B cell (primary cell): ENCODE results near the gene THSD7A. TPM values are rescaled to one million over a fixed set of nuclear protein-coding genes. Genes with fewer than 3 reads are reported as not detected.

ENCODE experiments used
- ATAC-seq: fragments of 200-7000 bp; cut with Tn5 transposase; one replicate; pipeline ENCODE4 v1.10.0; 2021; ENCODE audit warnings: low read depth, mild to moderate bottlenecking, moderate number of reproducible peaks, moderate library complexity
- CTCF ChIA-PET: fragments of 350-600 bp; sonication (Branson Sonifier 250); formaldehyde crosslinking; loops from one replicate; lab custom pipeline; 2021; ENCODE audit warnings: antibody characterized with exemption, inconsistent platforms; lab: Charles Lee
- POLR2A ChIA-PET: fragments of 350-600 bp; sonication (Branson Sonifier 250); formaldehyde crosslinking; loops from one replicate; lab custom pipeline; 2021; ENCODE audit warnings: antibody characterized with exemption; lab: Charles Lee
- DNase-seq: peaks from one replicate; pipeline ENCODE4 v3.0.0; 2013
- H2AFZ ChIP-seq: 2 replicates; pipeline ENCODE4 v1.6.1; 2012; ENCODE audit warnings: mild to moderate bottlenecking, low read depth, low read length; ENCODE audit not compliant: insufficient read depth, poor library complexity, severe bottlenecking
- H3K27ac ChIP-seq, 2 donors: 1 replicate in 1 of 2; 2 replicates in 1 of 2; pipeline ENCODE4 v1.5.1; 2012 to 2013; ENCODE audit warnings: low read length in 2 of 2, mild to moderate bottlenecking in 2 of 2, moderate library complexity in 1 of 2
- H3K27me3 ChIP-seq, 4 experiments: fragments of 200-600 bp in 1 of 4; sonication (generic) in 1 of 4; replicated peaks in 1 of 4; 1 replicate in 2 of 4; 2 replicates in 2 of 4; pipeline versions ENCODE4 v1.6.1 to v1.7.0; 2013 to 2016; ENCODE audit warnings: low read length in 3 of 4, mild to moderate bottlenecking in 2 of 4, mixed read lengths in 1 of 4, moderate library complexity in 1 of 4; ENCODE audit not compliant: insufficient read depth in 4 of 4, control insufficient read depth in 3 of 4; ENCODE audit errors: control extremely low read depth in 1 of 4
- H3K36me3 ChIP-seq, 2 experiments: replicated peaks in 1 of 2; 1 replicate in 1 of 2; 2 replicates in 1 of 2; pipeline versions ENCODE4 v1.6.1 to v1.7.1; 2013; ENCODE audit warnings: low read length in 1 of 2; ENCODE audit not compliant: insufficient read depth in 2 of 2, control insufficient read depth in 1 of 2; ENCODE audit errors: control extremely low read depth in 1 of 2, extremely low read depth in 1 of 2
- H3K4me1 ChIP-seq, 2 donors: fragments of 200-600 bp in 1 of 2; sonication (generic) in 1 of 2; 1 replicate in 1 of 2; 2 replicates in 1 of 2; pipeline versions ENCODE4 v1.5.1 to v1.6.1; 2013 to 2017; ENCODE audit warnings: low read length in 2 of 2; ENCODE audit not compliant: control insufficient read depth in 2 of 2, insufficient read depth in 2 of 2
- H3K4me2 ChIP-seq: replicated peaks from 2 replicates; pipeline ENCODE3; 2012; ENCODE audit warnings: mild to moderate bottlenecking, low read depth, low read length; ENCODE audit not compliant: poor library complexity, severe bottlenecking
- H3K4me3 ChIP-seq, 5 experiments: fragments of 200-600 bp in 1 of 5; sonication (generic) in 1 of 5; 1 replicate in 3 of 5; 2 replicates in 2 of 5; pipeline versions ENCODE4 v1.5.1 to v1.7.0; 2011 to 2016; ENCODE audit warnings: low read length in 4 of 5, mild to moderate bottlenecking in 4 of 5, low read depth in 2 of 5, control low read depth in 1 of 5, moderate library complexity in 1 of 5; ENCODE audit not compliant: insufficient read depth in 1 of 5; ENCODE audit errors: control extremely low read depth in 1 of 5, extremely low read depth in 1 of 5
- H3K79me2 ChIP-seq: fragments of 200-600 bp; sonication (generic); one replicate; pipeline ENCODE4 v1.6.0; 2016; ENCODE audit warnings: low read length; ENCODE audit not compliant: control insufficient read depth, insufficient read depth
- H3K9ac ChIP-seq: fragments of 200-600 bp; sonication (generic); 2 replicates; pipeline ENCODE4 v1.6.1; 2017; ENCODE audit warnings: mild to moderate bottlenecking, low read length, moderate library complexity
- H3K9me3 ChIP-seq, 3 donors: one replicate each; pipeline versions ENCODE4 v1.6.1 to v1.7.1; 2013; ENCODE audit warnings: low read length in 2 of 3; ENCODE audit not compliant: control insufficient read depth in 2 of 3, insufficient read depth in 1 of 3; ENCODE audit errors: control extremely low read depth in 1 of 3
- H4K20me1 ChIP-seq: 2 replicates; pipeline ENCODE4 v1.6.0; 2012; ENCODE audit warnings: mild to moderate bottlenecking, low read length; ENCODE audit not compliant: insufficient read depth, control insufficient read depth, poor library complexity, severe bottlenecking
- H3K27ac Mint-ChIP-seq: one replicate; pipeline ENCODE4 v1.8.0; 2021; ENCODE audit warnings: mixed read lengths
- H3K27me3 Mint-ChIP-seq: one replicate; pipeline ENCODE4 v1.8.0; 2021; ENCODE audit warnings: mixed read lengths
- H3K4me1 Mint-ChIP-seq: one replicate; pipeline ENCODE4 v1.8.0; 2021; ENCODE audit warnings: mixed read lengths
- H3K4me3 Mint-ChIP-seq: one replicate; pipeline ENCODE4 v1.8.0; 2021; ENCODE audit warnings: mixed read lengths
- H3K9me3 Mint-ChIP-seq: one replicate; pipeline ENCODE4 v1.8.0; 2022; ENCODE audit warnings: mixed read lengths; ENCODE audit not compliant: insufficient read depth
- EZH2 ChIP-seq: IDR thresholded peaks from 2 replicates; pipeline ENCODE4 v1.6.1; 2012; ENCODE audit warnings: borderline replicate concordance, low read depth, mild to moderate bottlenecking, moderate library complexity, low read length; ENCODE audit not compliant: insufficient read depth, poor library complexity, severe bottlenecking
- WGBS: methylation state at CpG from one replicate; pipeline ENCODE4 v1.1.5; 2013; ENCODE audit warnings: missing lambda C conversion rate; ENCODE audit not compliant: insufficient coverage; 5-methylcytosine and 5-hydroxymethylcytosine counted together
- intact Hi-C: fragments of 100-400 bp; cut with micrococcal nuclease; formaldehyde crosslinking; loops from one replicate; pipeline ENCODE4 v1.10.0; 2022
- polyA plus RNA-seq: library from polyadenylated mRNA; depleted of rRNA; stranded (reverse); fragments of >200 nt; gene quantifications from 2 replicates; pipeline ENCODE4 v1.2.3, GENCODE V29; 2012
- total RNA-seq, 2 donors: library from RNA; stranded (reverse); fragments of 120-200 nt in 1 of 2; gene quantifications; 1 replicate in 1 of 2; 2 replicates in 1 of 2; pipeline versions ENCODE4 v1.2.3 to v1.2.4, GENCODE V29; 2013 to 2022
- TF ChIP-seq, protein P1 (sequence below): fragments of 200-600 bp; IDR thresholded peaks from one replicate; pipeline ENCODE4 v1.8.0; 2022; ENCODE audit warnings: antibody characterized with exemption, mild to moderate bottlenecking

THSD7A gene
- total and polyA plus RNA-seq, 2 donors (not counting 1 experiment from before 2014, with no cell fraction given) = not detected

DNA sequence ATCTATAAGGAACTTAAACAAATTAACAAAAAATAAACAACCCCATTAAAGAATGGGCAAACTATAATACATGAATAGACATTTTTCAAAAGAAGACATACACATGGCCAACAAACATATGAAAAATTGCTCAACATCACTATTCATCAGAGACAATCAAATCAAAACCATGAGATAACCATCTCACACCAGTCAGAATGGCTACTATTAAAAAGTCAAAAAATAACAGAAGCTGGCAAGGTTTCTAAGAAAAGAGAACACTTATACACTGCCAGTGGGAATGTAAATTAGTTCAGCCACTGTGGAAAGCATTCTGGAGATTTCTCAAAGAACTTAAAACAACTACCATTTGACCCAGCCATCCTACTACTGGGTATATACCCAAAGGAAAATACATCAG lies 280.5 kb downstream of the THSD7A start:
- no peak overlapping the region for H3K9ac ChIP-seq
- H3K27me3 Mint-ChIP-seq = no peaks in the 10 kb centered on the region
- H3K9me3 ChIP-seq = no peaks in the 10 kb centered on the region
- ATAC-seq = no peak
- H3K4me3 Mint-ChIP-seq = no peak overlapping the region
- no peak overlapping the region for H3K4me2 ChIP-seq
- DNase-seq = no peak
- intact Hi-C loops = no loop called here
- no peaks in the 10 kb centered on the region for H3K79me2 ChIP-seq
- H2AFZ ChIP-seq = no peak overlapping the region
- CTCF ChIA-PET = no interaction called here
- no peak overlapping the region for H3K4me3 ChIP-seq
- no peaks in the 10 kb centered on the region for H3K9me3 Mint-ChIP-seq
- no peaks in the 10 kb centered on the region for H3K4me1 ChIP-seq
- no peaks in the 10 kb centered on the region for H3K4me1 Mint-ChIP-seq
- TF ChIP-seq EZH2 = no peak
- TF ChIP-seq, protein P1, sequence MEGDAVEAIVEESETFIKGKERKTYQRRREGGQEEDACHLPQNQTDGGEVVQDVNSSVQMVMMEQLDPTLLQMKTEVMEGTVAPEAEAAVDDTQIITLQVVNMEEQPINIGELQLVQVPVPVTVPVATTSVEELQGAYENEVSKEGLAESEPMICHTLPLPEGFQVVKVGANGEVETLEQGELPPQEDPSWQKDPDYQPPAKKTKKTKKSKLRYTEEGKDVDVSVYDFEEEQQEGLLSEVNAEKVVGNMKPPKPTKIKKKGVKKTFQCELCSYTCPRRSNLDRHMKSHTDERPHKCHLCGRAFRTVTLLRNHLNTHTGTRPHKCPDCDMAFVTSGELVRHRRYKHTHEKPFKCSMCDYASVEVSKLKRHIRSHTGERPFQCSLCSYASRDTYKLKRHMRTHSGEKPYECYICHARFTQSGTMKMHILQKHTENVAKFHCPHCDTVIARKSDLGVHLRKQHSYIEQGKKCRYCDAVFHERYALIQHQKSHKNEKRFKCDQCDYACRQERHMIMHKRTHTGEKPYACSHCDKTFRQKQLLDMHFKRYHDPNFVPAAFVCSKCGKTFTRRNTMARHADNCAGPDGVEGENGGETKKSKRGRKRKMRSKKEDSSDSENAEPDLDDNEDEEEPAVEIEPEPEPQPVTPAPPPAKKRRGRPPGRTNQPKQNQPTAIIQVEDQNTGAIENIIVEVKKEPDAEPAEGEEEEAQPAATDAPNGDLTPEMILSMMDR = no peak
- no peaks in the 10 kb centered on the region for H4K20me1 ChIP-seq
- H3K27ac Mint-ChIP-seq = no peak overlapping the region
- no peaks in the 10 kb centered on the region for H3K36me3 ChIP-seq
- H3K27ac ChIP-seq = no peak overlapping the region
- POLR2A ChIA-PET = no interaction called here
- no peaks in the 10 kb centered on the region for H3K27me3 ChIP-seq

DNA sequence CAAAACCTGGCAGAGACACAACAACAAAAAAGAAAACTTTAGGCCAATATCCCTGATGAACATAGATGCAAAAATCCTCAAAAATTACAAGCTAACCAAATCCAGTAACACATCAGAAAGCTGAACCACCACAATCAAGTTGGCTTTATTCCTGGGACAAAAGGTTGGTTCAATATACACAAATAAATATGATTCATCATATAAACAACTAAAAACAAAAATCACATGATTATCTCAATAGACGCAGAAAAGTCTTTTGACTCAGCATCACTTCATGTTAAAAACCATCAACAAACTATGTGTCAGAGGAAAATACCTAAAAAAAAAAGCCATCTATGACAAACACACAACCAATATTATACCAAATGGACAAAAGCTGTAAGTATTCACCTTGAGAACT lies 283.5 kb downstream of the THSD7A start:
- Histone ChIP-seq H3K9ac (no peak overlapping the region), H3K4me3 (no peak overlapping the region), H3K4me1 (no peaks in the 10 kb centered on the region), H4K20me1 (no peaks in the 10 kb centered on the region), H3K9me3 (peaks cover 0 to 6% (median 0%) of the 10 kb centered on the region in 3 donors), H2AFZ (no peak overlapping the region), H3K27ac (no peak overlapping the region), H3K4me2 (no peak overlapping the region), H3K27me3 (no peaks in the 10 kb centered on the region), H3K36me3 (no peaks in the 10 kb centered on the region), H3K79me2 (no peaks in the 10 kb centered on the region)
- Mint-ChIP-seq H3K27ac (no peak overlapping the region), H3K9me3 (no peaks in the 10 kb centered on the region), H3K4me3 (no peak overlapping the region), H3K4me1 (no peaks in the 10 kb centered on the region), H3K27me3 (no peaks in the 10 kb centered on the region)
- ChIA-PET CTCF (no interaction called here), POLR2A (no interaction called here)
- no peak for ATAC-seq
- no peak for DNase-seq
- intact Hi-C loops = no loop called here
- TF ChIP-seq, protein P1 = no peak
- WGBS = no CpG with 5 or more reads among the region's 1 CpG
